A549 (cell line): ENCODE measurements around the gene ULK4. TPM values are rescaled to one million over a fixed set of nuclear protein-coding genes. Genes with fewer than 3 reads are reported as not detected.

Source experiments
- ATAC-seq, 2 experiments: fragments of 200-7000 bp in 1 of 2; fragments of >200 bp in 1 of 2; cut with Nextera tagmentation in 1 of 2; cut with Tn5 transposase in 1 of 2; 3 replicates each; pipeline versions ENCODE4 v1.8.0 to v1.9.1; 2018 to 2020; ENCODE audit warnings: mild to moderate bottlenecking in 1 of 2, moderate library complexity in 1 of 2
- CTCF ChIA-PET: fragments of 300-600 bp; sonication (Branson Sonifier 250); formaldehyde crosslinking; extraction: SDS; loops from one replicate; lab custom pipeline; 2021; ENCODE audit warnings: antibody characterized with exemption, inconsistent platforms; lab: Yijun Ruan, JAX
- POLR2A ChIA-PET: fragments of 350-600 bp; formaldehyde crosslinking; extraction: SDS; loops from one replicate; lab custom pipeline; 2021; ENCODE audit warnings: antibody characterized with exemption, inconsistent platforms; lab: Yijun Ruan, JAX
- DNase-seq, 2 experiments: peaks; one replicate each; pipeline versions ENCODE4 v3.0.0 to v3.0.0-alpha.2; 2011 to 2016; ENCODE audit warnings: low read depth in 1 of 2, low spot score in 1 of 2
- FAIRE-seq: peaks from 2 replicates; lab custom pipeline; 2011; peaks lifted over from hg19 to GRCh38; lab: Jason Lieb, UNC
- H3K27ac ChIP-seq, 2 experiments: fragments of >200 bp; sonication (Bioruptor Twin); formaldehyde crosslinking; 3 replicates each; pipeline ENCODE4 v1.5.1; 2016 to 2017
- H3K4me1 ChIP-seq: fragments of >200 bp; sonication (Bioruptor Twin); formaldehyde crosslinking; 3 replicates; pipeline ENCODE4 v1.6.1; 2016
- H3K4me2 ChIP-seq: fragments of >200 bp; sonication (Bioruptor Twin); formaldehyde crosslinking; 3 replicates; pipeline ENCODE4 v1.6.1; 2016
- H3K4me3 ChIP-seq: fragments of >200 bp; sonication (Bioruptor Twin); formaldehyde crosslinking; 3 replicates; pipeline ENCODE4 v1.5.1; 2016
- H3K9me3 ChIP-seq: fragments of >200 bp; sonication (Bioruptor Twin); formaldehyde crosslinking; 3 replicates; pipeline ENCODE4 v1.6.1; 2016
- BHLHE40 ChIP-seq: IDR thresholded peaks from 2 replicates; pipeline ENCODE4 v1.6.1; 2012; ENCODE audit warnings: low read depth, low read length, inconsistent platforms
- CBX2 ChIP-seq: fragments of 200-600 bp; sonication (generic); IDR thresholded peaks from 2 replicates; pipeline ENCODE4 v1.6.1; 2016; ENCODE audit warnings: low read depth, mild to moderate bottlenecking, borderline replicate concordance
- CBX8 ChIP-seq: fragments of 200-600 bp; sonication (generic); IDR thresholded peaks from 2 replicates; pipeline ENCODE4 v1.6.1; 2016
- CEBPB ChIP-seq, 2 experiments: fragments of >200 bp in 1 of 2; sonication (Bioruptor Twin) in 1 of 2; formaldehyde crosslinking in 1 of 2; IDR thresholded peaks; 2 replicates each; pipeline ENCODE4 v1.6.1; 2012 to 2016
- CHD2 ChIP-seq: fragments of 150-350 bp; IDR thresholded peaks from 2 replicates; pipeline ENCODE4 v1.6.1; 2014; ENCODE audit warnings: low read length; ENCODE audit not compliant: partially characterized antibody
- CHD4 ChIP-seq: fragments of 200-600 bp; sonication (generic); IDR thresholded peaks from 2 replicates; pipeline ENCODE4 v1.6.1; 2016; ENCODE audit warnings: antibody characterized with exemption, mild to moderate bottlenecking, borderline replicate concordance
- EHF ChIP-seq: fragments of 250-450 bp; sonication (Bioruptor Pico); IDR thresholded peaks from 2 replicates; pipeline ENCODE4 v1.5.0; 2020; ENCODE audit warnings: mild to moderate bottlenecking
- HDAC2 ChIP-seq: fragments of 200-600 bp; sonication (generic); IDR thresholded peaks from 2 replicates; pipeline ENCODE4 v1.6.1; 2016
- HMGXB4 ChIP-seq: fragments of 250-450 bp; sonication (Bioruptor Pico); IDR thresholded peaks from 2 replicates; pipeline ENCODE4 v1.5.0; 2021; ENCODE audit warnings: mild to moderate bottlenecking, moderate library complexity, borderline replicate concordance
- HOXA7 ChIP-seq: fragments of 250-450 bp; sonication (Bioruptor Pico); IDR thresholded peaks from 2 replicates; pipeline ENCODE4 v1.5.0; 2020; ENCODE audit warnings: mild to moderate bottlenecking, moderate library complexity
- HOXB5 ChIP-seq: fragments of 250-450 bp; sonication (Bioruptor Pico); IDR thresholded peaks from 2 replicates; pipeline ENCODE4 v1.5.0; 2020; ENCODE audit warnings: mild to moderate bottlenecking, moderate library complexity
- JUN ChIP-seq, 2 experiments: fragments of >200 bp; sonication (Bioruptor Twin); formaldehyde crosslinking; IDR thresholded peaks; 2 replicates in 1 of 2; 3 replicates in 1 of 2; pipeline ENCODE4 v1.6.1; 2016 to 2017
- KDM1A ChIP-seq: fragments of 200-600 bp; sonication (generic); IDR thresholded peaks from 2 replicates; pipeline ENCODE4 v1.6.1; 2016; ENCODE audit warnings: low read depth, mild to moderate bottlenecking
- MAFK ChIP-seq: fragments of 450-650 bp; IDR thresholded peaks from 2 replicates; pipeline ENCODE4 v1.6.1; 2014; ENCODE audit not compliant: partially characterized antibody
- MAZ ChIP-seq: fragments of 150-350 bp; IDR thresholded peaks from 2 replicates; pipeline ENCODE4 v1.6.1; 2014; ENCODE audit warnings: antibody characterized with exemption, low read depth, low read length, borderline replicate concordance
- MYC ChIP-seq: IDR thresholded peaks from 2 replicates; pipeline ENCODE4 v1.6.1; 2012; ENCODE audit warnings: mild to moderate bottlenecking, inconsistent platforms, low read length, improper control_type of control experiment, borderline replicate concordance
- NR3C1 ChIP-seq: fragments of >200 bp; sonication (Bioruptor Twin); formaldehyde crosslinking; IDR thresholded peaks from 3 replicates; pipeline ENCODE4 v1.6.1; 2017
- POLR2AphosphoS2 ChIP-seq: conservative IDR thresholded peaks from 2 replicates; pipeline ENCODE4 v1.6.1; 2012; ENCODE audit warnings: low read length, improper control_type of control experiment, inconsistent platforms
- RCOR1 ChIP-seq: fragments of 150-350 bp; IDR thresholded peaks from 2 replicates; pipeline ENCODE4 v1.6.1; 2014; ENCODE audit warnings: antibody characterized with exemption, low read length, low read depth
- SREBF2 ChIP-seq: fragments of 450-650 bp; IDR thresholded peaks from 2 replicates; pipeline ENCODE4 v1.6.1; 2014; ENCODE audit warnings: mild to moderate bottlenecking, moderate library complexity
- ZFP36 ChIP-seq: fragments of 450-650 bp; IDR thresholded peaks from 2 replicates; pipeline ENCODE4 v1.6.1; 2014; ENCODE audit warnings: borderline replicate concordance; ENCODE audit not compliant: partially characterized antibody
- WGBS: methylation state at CpG from one replicate; pipeline ENCODE4 v1.1.6; 2017; ENCODE audit errors: missing lambda C conversion rate; 5-methylcytosine and 5-hydroxymethylcytosine counted together
- polyA plus RNA-seq, 4 experiments: library from polyadenylated mRNA; depleted of rRNA in 3 of 4; stranded (reverse); fragments of >200 nt; fragmentation: RNase III in 1 of 4; extraction: RNeasy Plus Mini Kit Qiagen cat#74134 plus additional on column Dnase treatment in 1 of 4; gene quantifications; 2 replicates in 3 of 4; 3 replicates in 1 of 4; pipeline ENCODE4 v1.2.3, GENCODE V29; 2011 to 2017

Gene ULK4
- polyA plus RNA-seq, 2 of the 4 experiments (the other 2 are of a cell fraction) = 4.9 to 7.7 TPM

GRCh38 chr3:41482134-41482533 is 479.8 kb downstream of the ULK4 start:
- no peak overlapping the region for H3K4me2 ChIP-seq
- DNase-seq (no peak), ATAC-seq (no peak), FAIRE-seq (no peak)
- H3K4me3 ChIP-seq = no peak overlapping the region
- no peak overlapping the region for H3K27ac ChIP-seq
- H3K9me3 ChIP-seq = no peaks in the 10 kb centered on the region
- H3K4me1 ChIP-seq = no peaks in the 10 kb centered on the region
- POLR2A ChIA-PET = no interaction called here
- TF ChIP-seq HDAC2 = no peak
- TF ChIP-seq, all 56 proteins: peak for 0
- CTCF ChIA-PET = no interaction called here
- WGBS = 43% methylated on average over 2 of the region's 2 CpGs

- no peak overlapping the region for H3K4me2 ChIP-seq
- 50% methylated on average over 1 of the region's 1 CpG for WGBS
- H3K9me3 ChIP-seq = peaks cover 3% of the 10 kb centered on the region; the same call in 1 of the 3 replicates
- TF ChIP-seq BHLHE40 (no peak), POLR2AphosphoS2 (no peak), ZFP36 (no peak), CHD2 (no peak), SREBF2 (no peak), EHF (CRISPR knock-in tag) (no peak), CBX2 (no peak), CHD4 (no peak), MYC (no peak), HMGXB4 (CRISPR knock-in tag) (no peak), CEBPB (IDR thresholded peaks at IDR 0.05) (no peak), NR3C1 (no peak), KDM1A (no peak), HOXB5 (no peak), RCOR1 (no peak)
- TF ChIP-seq, all 56 proteins: peak for 0
- ChIA-PET CTCF (interaction anchor here (1.6 kb wide), 1 partner anchor 13 kb away, joined by 4 read pairs; no protein-coding TSS in a partner anchor), POLR2A (no interaction called here)
- DNase-seq (no peak), FAIRE-seq (no peak), ATAC-seq (no peak)
- Histone ChIP-seq H3K4me3 (no peak overlapping the region), H3K4me1 (no peaks in the 10 kb centered on the region), H3K27ac (no peak overlapping the region)
Observed at GRCh38 chr3:41478278-41478677, 483.6 kb downstream of the ULK4 start.

GRCh38 chr3:41477399-41478014 is 484.4 kb downstream of the ULK4 start:
- H3K4me1 ChIP-seq = no peaks in the 10 kb centered on the region
- no peak overlapping the region for H3K4me3 ChIP-seq
- H3K27ac ChIP-seq = no peak overlapping the region
- 51% methylated on average over 2 of the region's 2 CpGs for WGBS
- ChIA-PET POLR2A (no interaction called here), CTCF (interaction anchor here (1.6 kb wide), 1 partner anchor 14 kb away, joined by 4 read pairs; no protein-coding TSS in a partner anchor)
- no peak for DNase-seq
- no peak for ATAC-seq
- H3K4me2 ChIP-seq = no peak overlapping the region
- peaks cover 6% of the 10 kb centered on the region; the same call in 1 of the 3 replicates for H3K9me3 ChIP-seq
- no peak for FAIRE-seq
- TF ChIP-seq CBX8 (no peak), NR3C1 (no peak), CHD4 (no peak), HMGXB4 (CRISPR knock-in tag) (no peak), MAFK (no peak), HOXA7 (CRISPR knock-in tag) (no peak), MAZ (no peak), JUN (IDR thresholded peaks at IDR 0.05) (no peak)
